Measurements from ENCODE around the gene VENTX.

DNA sequence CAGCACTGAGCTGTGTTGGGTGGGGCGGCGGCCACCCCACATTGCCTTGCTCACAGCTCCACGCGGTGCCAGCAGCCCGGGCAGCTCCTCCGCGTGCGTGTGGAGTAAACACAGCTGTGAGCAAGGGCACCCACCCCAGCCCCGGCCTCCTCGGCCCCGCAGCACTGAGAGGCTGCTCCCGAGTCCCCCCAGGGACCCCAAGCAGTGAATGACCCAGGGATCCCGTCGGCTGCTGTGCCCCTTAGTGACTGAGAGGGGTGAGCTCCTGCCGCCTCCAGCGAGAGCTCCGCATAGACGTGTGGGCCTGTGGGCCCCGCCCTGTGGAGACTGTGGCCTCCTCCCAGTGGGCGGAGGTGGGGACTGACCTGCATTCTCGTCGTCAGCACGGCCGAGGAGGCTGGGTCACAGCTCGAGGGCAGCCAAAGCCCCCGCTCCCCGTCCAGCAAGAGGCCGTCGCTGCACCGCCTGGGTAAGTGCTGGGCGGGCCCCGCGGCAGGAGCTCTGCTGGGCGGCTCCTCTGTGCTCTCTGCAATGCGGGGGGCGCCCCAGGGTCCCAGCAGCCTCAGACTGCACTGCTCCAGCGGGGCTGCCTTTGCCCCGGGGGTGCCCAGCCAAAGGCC is 37.6 kb upstream of the VENTX start:
- no peak for TF ChIP-seq POLR2A (IDR thresholded peaks at IDR 0.05; ENCODE audit: low read depth)
- TF ChIP-seq, protein P1, sequence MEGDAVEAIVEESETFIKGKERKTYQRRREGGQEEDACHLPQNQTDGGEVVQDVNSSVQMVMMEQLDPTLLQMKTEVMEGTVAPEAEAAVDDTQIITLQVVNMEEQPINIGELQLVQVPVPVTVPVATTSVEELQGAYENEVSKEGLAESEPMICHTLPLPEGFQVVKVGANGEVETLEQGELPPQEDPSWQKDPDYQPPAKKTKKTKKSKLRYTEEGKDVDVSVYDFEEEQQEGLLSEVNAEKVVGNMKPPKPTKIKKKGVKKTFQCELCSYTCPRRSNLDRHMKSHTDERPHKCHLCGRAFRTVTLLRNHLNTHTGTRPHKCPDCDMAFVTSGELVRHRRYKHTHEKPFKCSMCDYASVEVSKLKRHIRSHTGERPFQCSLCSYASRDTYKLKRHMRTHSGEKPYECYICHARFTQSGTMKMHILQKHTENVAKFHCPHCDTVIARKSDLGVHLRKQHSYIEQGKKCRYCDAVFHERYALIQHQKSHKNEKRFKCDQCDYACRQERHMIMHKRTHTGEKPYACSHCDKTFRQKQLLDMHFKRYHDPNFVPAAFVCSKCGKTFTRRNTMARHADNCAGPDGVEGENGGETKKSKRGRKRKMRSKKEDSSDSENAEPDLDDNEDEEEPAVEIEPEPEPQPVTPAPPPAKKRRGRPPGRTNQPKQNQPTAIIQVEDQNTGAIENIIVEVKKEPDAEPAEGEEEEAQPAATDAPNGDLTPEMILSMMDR (IDR thresholded peaks at IDR 0.05) = no peak
